Activated gamma-delta T cell treated with anti-CD3 and anti-CD28 coated beads, Interleukin-2, amount 50 U/mL, for 16 hours (primary cell): ENCODE results near the gene GOSR1.
"Not testable (repeated sequence)": the region's sequence is repeated elsewhere in the genome, so short reads cannot be mapped to it uniquely, and the experiment has no call there.

ENCODE experiments used
- DNase-seq: peaks from one replicate; pipeline ENCODE4 v3.0.0-alpha.2; 2020; ENCODE audit warnings: low read depth

GOSR1 gene

GRCh38 chr17:30505868-30506417 lies 28.7 kb downstream of the GOSR1 start:
- no peak for DNase-seq

GRCh38 chr17:30506481-30506880 lies 29.3 kb downstream of the GOSR1 start:
- no peak for DNase-seq

- DNase-seq, result no peak
These were observed 36.1 kb downstream of the GOSR1 start for GRCh38 chr17:30513346-30513745.

- no peak for DNase-seq
These were observed 37.8 kb downstream of the GOSR1 start for GRCh38 chr17:30514895-30515596.

- no peak for DNase-seq
These were observed 40.6 kb downstream of the GOSR1 start for GRCh38 chr17:30517786-30518185.

- DNase-seq, result no peak
These were observed 42.0 kb downstream of the GOSR1 start for GRCh38 chr17:30519166-30519565.

GRCh38 chr17:30519707-30520106 lies 42.5 kb downstream of the GOSR1 start:
- DNase-seq, result no peak

GRCh38 chr17:30520436-30520835 lies 43.2 kb downstream of the GOSR1 start:
- DNase-seq, result no peak

GRCh38 chr17:30520882-30521281 lies 43.7 kb downstream of the GOSR1 start:
- no peak for DNase-seq

GRCh38 chr17:30521766-30522165 lies 44.6 kb downstream of the GOSR1 start:
- DNase-seq, result no peak

- DNase-seq, result not testable (repeated sequence)
These were observed 46.0 kb downstream of the GOSR1 start for GRCh38 chr17:30523236-30523635.

GRCh38 chr17:30524847-30525246 lies 47.6 kb downstream of the GOSR1 start:
- DNase-seq, result no peak

- no peak for DNase-seq
These were observed 49.2 kb downstream of the GOSR1 start for GRCh38 chr17:30526401-30526800.

GRCh38 chr17:30528701-30529100 lies 51.5 kb downstream of the GOSR1 start:
- DNase-seq, result not testable (repeated sequence)

- no peak for DNase-seq
These were observed 53.3 kb downstream of the GOSR1 start for GRCh38 chr17:30530346-30531025.

GRCh38 chr17:30532871-30533270 lies 55.7 kb downstream of the GOSR1 start:
- no peak for DNase-seq

GRCh38 chr17:30534298-30534697 lies 57.1 kb downstream of the GOSR1 start:
- DNase-seq, result no peak

GRCh38 chr17:30534938-30535921 lies 58.0 kb downstream of the GOSR1 start:
- no peak for DNase-seq

- DNase-seq, result not testable (repeated sequence)
These were observed 59.6 kb downstream of the GOSR1 start for GRCh38 chr17:30536846-30537245.

GRCh38 chr17:30537667-30538066 lies 60.5 kb downstream of the GOSR1 start:
- DNase-seq, result not testable (repeated sequence)

- no peak for DNase-seq
These were observed 64.6 kb downstream of the GOSR1 start for GRCh38 chr17:30541802-30542201.

- DNase-seq, result no peak
These were observed 66.2 kb downstream of the GOSR1 start for GRCh38 chr17:30543456-30543855.
